NCI-H510A (cell line): Measurements from ENCODE around the gene SOX6.
"Not testable (repeated sequence)": the region's sequence is repeated elsewhere in the genome, so short reads cannot be mapped to it uniquely, and the experiment has no call there.

ENCODE experiments used
- DNase-seq: peaks from one replicate; lab custom pipeline; 2025; lab: John Stamatoyannopoulos, UW

Gene SOX6

GRCh38 chr11:16096336-16096735, 260.0 kb downstream of the SOX6 start:
- DNase-seq = no peak

- no peak for DNase-seq
These were observed 260.6 kb downstream of the SOX6 start for GRCh38 chr11:16095756-16096155.

- DNase-seq = no peak
These were observed 262.3 kb downstream of the SOX6 start for GRCh38 chr11:16093889-16094653.

GRCh38 chr11:16091862-16092261, 264.5 kb downstream of the SOX6 start:
- DNase-seq = no peak

- no peak for DNase-seq
These were observed 266.9 kb downstream of the SOX6 start for GRCh38 chr11:16089481-16089880.

- DNase-seq = no peak
These were observed 267.6 kb downstream of the SOX6 start for GRCh38 chr11:16088774-16089173.

GRCh38 chr11:16087886-16088285, 268.5 kb downstream of the SOX6 start:
- no peak for DNase-seq

- DNase-seq = no peak
These were observed 270.0 kb downstream of the SOX6 start for GRCh38 chr11:16086229-16086819.

GRCh38 chr11:16082095-16083055, 274.0 kb downstream of the SOX6 start:
- DNase-seq = no peak

GRCh38 chr11:16081382-16082094, 274.8 kb downstream of the SOX6 start:
- DNase-seq = no peak

- no peak for DNase-seq
These were observed 275.5 kb downstream of the SOX6 start for GRCh38 chr11:16080688-16081381.

GRCh38 chr11:16078936-16079335, 277.4 kb downstream of the SOX6 start:
- DNase-seq = no peak

- DNase-seq = no peak
These were observed 285.8 kb downstream of the SOX6 start for GRCh38 chr11:16070573-16070972.

GRCh38 chr11:16067268-16067667, 289.1 kb downstream of the SOX6 start:
- not testable (repeated sequence) for DNase-seq

GRCh38 chr11:16059332-16059731, 297.0 kb downstream of the SOX6 start:
- no peak for DNase-seq

GRCh38 chr11:16058671-16059070, 297.7 kb downstream of the SOX6 start:
- no peak for DNase-seq

GRCh38 chr11:16052750-16053149, 303.6 kb downstream of the SOX6 start:
- DNase-seq = no peak

- DNase-seq = no peak
These were observed 306.7 kb downstream of the SOX6 start for GRCh38 chr11:16049611-16050010.

- no peak for DNase-seq
These were observed 309.3 kb downstream of the SOX6 start for GRCh38 chr11:16047073-16047472.

GRCh38 chr11:16043617-16044016, 312.7 kb downstream of the SOX6 start:
- no peak for DNase-seq

- no peak for DNase-seq
These were observed 315.1 kb downstream of the SOX6 start for GRCh38 chr11:16041207-16041606.
